DOHH2 (cell line): Measurements from ENCODE around the gene CDH26.

ENCODE experiments used
- H3F3A ChIP-seq: fragments of 200-600 bp; sonication (generic), shearing (Covaris generic); 2 replicates; pipeline ENCODE4 v1.6.0; 2016; ENCODE audit warnings: antibody characterized with exemption, mild to moderate bottlenecking; ENCODE audit not compliant: control insufficient read depth, insufficient read depth
- H3K27ac ChIP-seq: fragments of 200-600 bp; sonication (generic); 2 replicates; pipeline ENCODE4 v1.5.1; 2014; ENCODE audit warnings: low read depth, mild to moderate bottlenecking, low read length, moderate library complexity
- H3K27me3 ChIP-seq: fragments of 200-600 bp; sonication (generic); 2 replicates; pipeline ENCODE4 v1.6.1; 2014; ENCODE audit warnings: mild to moderate bottlenecking, low read length, mixed read lengths; ENCODE audit not compliant: control insufficient read depth
- H3K36me3 ChIP-seq: fragments of 200-600 bp; sonication (generic); 2 replicates; pipeline ENCODE4 v1.6.1; 2014; ENCODE audit warnings: mild to moderate bottlenecking, low read length, moderate library complexity, mixed read lengths; ENCODE audit not compliant: control insufficient read depth
- H3K4me1 ChIP-seq: fragments of 200-600 bp; sonication (generic); 2 replicates; pipeline ENCODE4 v1.6.1; 2014; ENCODE audit warnings: mild to moderate bottlenecking, low read length, mixed read lengths; ENCODE audit not compliant: control insufficient read depth
- H3K4me2 ChIP-seq: fragments of 200-600 bp; sonication (generic); 2 replicates; pipeline ENCODE4 v1.6.0; 2014; ENCODE audit warnings: mild to moderate bottlenecking, low read length, moderate library complexity
- H3K4me3 ChIP-seq: fragments of 200-600 bp; sonication (generic); 2 replicates; pipeline ENCODE4 v1.5.1; 2014; ENCODE audit warnings: mild to moderate bottlenecking, low read length, mixed read lengths
- H3K79me2 ChIP-seq: fragments of 200-600 bp; sonication (generic); 2 replicates; pipeline ENCODE4 v1.6.1; 2014; ENCODE audit warnings: mild to moderate bottlenecking, low read length, mixed read lengths; ENCODE audit not compliant: control insufficient read depth
- H3K9me2 ChIP-seq: fragments of 200-600 bp; sonication (generic); replicated peaks from 2 replicates; pipeline ENCODE4 v1.6.1; 2014; ENCODE audit warnings: mild to moderate bottlenecking, low read length, mixed read lengths; ENCODE audit not compliant: control insufficient read depth
- H3K9me3 ChIP-seq: fragments of 200-600 bp; sonication (generic); 2 replicates; pipeline ENCODE4 v1.6.1; 2014; ENCODE audit warnings: antibody characterized with exemption, low read length, mixed read lengths; ENCODE audit not compliant: control insufficient read depth, insufficient read depth
- H4K20me1 ChIP-seq: fragments of 200-600 bp; sonication (generic); 2 replicates; pipeline ENCODE4 v1.6.0; 2014; ENCODE audit warnings: low read depth, mild to moderate bottlenecking, antibody characterized with exemption, low read length, moderate library complexity; ENCODE audit not compliant: control insufficient read depth, insufficient read depth
- CTCF ChIP-seq: fragments of 200-600 bp; sonication (generic); IDR thresholded peaks from one replicate; pipeline ENCODE4 v1.5.1; 2014; ENCODE audit warnings: antibody characterized with exemption, mild to moderate bottlenecking, low read depth, low read length; ENCODE audit not compliant: poor library complexity, severe bottlenecking
- EZH2phosphoT487 ChIP-seq: fragments of 200-600 bp; sonication (generic); IDR thresholded peaks from 2 replicates; pipeline ENCODE4 v1.6.1; 2017; ENCODE audit warnings: borderline replicate concordance, mild to moderate bottlenecking, antibody characterized with exemption, low read length, moderate library complexity, mixed read lengths

CDH26 gene

GRCh38 chr20:60046436-60046835 is 88.2 kb downstream of the CDH26 start:
- Histone ChIP-seq H3K27ac (no peak overlapping the region), H4K20me1 (no peaks in the 10 kb centered on the region), H3K9me2 (no peaks in the 10 kb centered on the region), H3F3A (no peaks in the 10 kb centered on the region), H3K36me3 (no peaks in the 10 kb centered on the region), H3K9me3 (no peaks in the 10 kb centered on the region), H3K79me2 (no peaks in the 10 kb centered on the region), H3K4me1 (no peaks in the 10 kb centered on the region), H3K27me3 (no peaks in the 10 kb centered on the region), H3K4me2 (no peak overlapping the region), H3K4me3 (no peak overlapping the region)
- TF ChIP-seq CTCF (no peak), EZH2phosphoT487 (no peak)

- Histone ChIP-seq H3K9me3 (no peaks in the 10 kb centered on the region), H3F3A (no peaks in the 10 kb centered on the region), H3K27me3 (no peaks in the 10 kb centered on the region), H3K4me1 (no peaks in the 10 kb centered on the region), H4K20me1 (no peaks in the 10 kb centered on the region), H3K9me2 (no peaks in the 10 kb centered on the region), H3K36me3 (no peaks in the 10 kb centered on the region), H3K4me2 (no peak overlapping the region), H3K79me2 (no peaks in the 10 kb centered on the region), H3K4me3 (no peak overlapping the region), H3K27ac (no peak overlapping the region)
- no peak for TF ChIP-seq EZH2phosphoT487
These were observed 88.6 kb downstream of the CDH26 start for GRCh38 chr20:60046860-60047259.

- H3K27me3 ChIP-seq, result no peaks in the 10 kb centered on the region
- no peaks in the 10 kb centered on the region for H3K36me3 ChIP-seq
- H3K4me2 ChIP-seq, result no peak overlapping the region
- no peaks in the 10 kb centered on the region for H3F3A ChIP-seq
- H3K9me3 ChIP-seq, result no peaks in the 10 kb centered on the region
- H3K4me3 ChIP-seq, result no peak overlapping the region
- H3K9me2 ChIP-seq, result no peaks in the 10 kb centered on the region
- H3K27ac ChIP-seq, result no peak overlapping the region
- no peaks in the 10 kb centered on the region for H3K79me2 ChIP-seq
- no peaks in the 10 kb centered on the region for H3K4me1 ChIP-seq
- TF ChIP-seq EZH2phosphoT487 (no peak), CTCF (no peak)
- no peaks in the 10 kb centered on the region for H4K20me1 ChIP-seq
These were observed 90.7 kb downstream of the CDH26 start for GRCh38 chr20:60048634-60049521.

- Histone ChIP-seq H3K79me2 (no peaks in the 10 kb centered on the region), H3K9me2 (no peaks in the 10 kb centered on the region), H3F3A (no peaks in the 10 kb centered on the region), H3K4me3 (no peak overlapping the region), H3K36me3 (no peaks in the 10 kb centered on the region), H3K9me3 (no peaks in the 10 kb centered on the region), H4K20me1 (no peaks in the 10 kb centered on the region), H3K27ac (no peak overlapping the region), H3K27me3 (no peaks in the 10 kb centered on the region), H3K4me1 (no peaks in the 10 kb centered on the region), H3K4me2 (no peak overlapping the region)
- TF ChIP-seq EZH2phosphoT487, result no peak
- TF ChIP-seq CTCF, result no peak
These were observed 91.4 kb downstream of the CDH26 start for GRCh38 chr20:60049601-60050000.
